ENCODE results near the gene ADAMTS18.
A peak's percentile ranks its signal among the peaks of the same experiment; 100 is the strongest.

Gene ADAMTS18

DNA sequence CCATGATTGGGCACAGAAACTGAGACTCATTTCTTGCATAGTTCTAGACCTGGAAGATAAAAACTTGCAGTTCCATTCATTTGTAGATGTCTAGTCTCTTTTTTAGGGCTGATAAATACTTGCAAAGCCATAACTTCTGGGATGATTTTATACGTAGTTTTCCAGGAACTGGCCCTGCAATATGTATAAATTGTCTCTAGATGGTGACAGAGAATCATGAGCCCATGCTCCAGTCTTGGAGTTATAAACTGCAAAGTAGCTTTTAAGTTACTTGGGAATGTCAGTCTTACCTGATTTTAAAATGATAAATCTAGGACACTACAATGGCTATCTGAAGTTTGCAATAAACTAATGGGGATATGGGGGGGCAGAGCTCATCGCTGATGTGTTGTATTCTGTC lies 3.0 kb upstream of the ADAMTS18 start:
- no peak for DNase-seq (ENCODE audit: low spot score)

DNA sequence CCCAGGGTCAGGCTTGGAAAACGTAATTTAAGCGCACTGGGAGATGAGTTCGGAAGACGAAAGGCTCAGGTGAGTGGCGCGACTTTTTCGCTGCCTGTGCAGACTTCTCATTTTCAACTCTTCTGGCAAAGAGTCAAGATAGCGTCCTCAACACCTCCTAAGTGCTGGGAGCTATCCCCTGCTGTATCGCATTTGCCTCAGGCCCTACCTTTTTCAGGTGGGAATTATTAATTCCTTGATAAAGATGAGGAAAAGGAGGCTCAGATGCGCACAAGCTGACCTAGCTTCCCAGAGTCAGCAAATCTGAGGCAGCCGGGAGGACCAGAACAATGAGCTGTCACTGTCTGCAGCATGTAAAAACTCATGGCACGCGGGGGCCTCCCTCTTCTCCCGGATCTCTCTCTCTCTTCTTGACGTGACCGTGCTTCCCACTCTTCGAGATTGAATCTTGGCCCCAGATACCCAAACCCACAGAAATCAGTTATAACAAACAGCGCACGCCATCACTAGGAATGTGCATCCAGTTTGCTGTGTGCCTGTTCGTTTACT lies 512 bp upstream of the ADAMTS18 start:
- DNase-seq (ENCODE audit: low spot score): no peak

DNA sequence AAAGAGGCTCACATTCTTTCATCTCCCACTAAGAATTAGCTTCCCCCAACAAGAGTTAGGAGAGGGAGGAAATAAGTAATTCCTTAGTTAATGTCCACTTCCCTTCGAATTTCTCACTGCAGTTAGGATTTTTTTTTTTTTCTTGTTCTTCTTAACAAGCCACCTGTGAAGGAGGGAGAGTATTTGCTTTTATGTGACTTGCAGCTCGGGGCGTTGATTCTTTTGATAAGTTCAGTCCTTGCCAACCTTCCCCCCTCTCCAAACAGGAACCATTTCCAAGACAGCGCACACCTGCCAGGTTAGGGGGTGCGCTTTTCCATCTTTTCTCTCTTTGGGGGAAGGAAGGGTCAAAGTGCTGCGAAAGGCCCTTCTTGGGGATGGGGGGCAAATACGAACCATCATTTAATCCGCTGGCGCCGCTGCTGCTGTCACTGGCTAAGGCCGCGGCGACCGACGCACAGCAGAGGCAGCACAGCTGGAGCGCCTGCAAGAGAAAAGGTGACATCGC lies 758 bp downstream of the ADAMTS18 start:
- no peak for DNase-seq (ENCODE audit: low spot score)

DNA sequence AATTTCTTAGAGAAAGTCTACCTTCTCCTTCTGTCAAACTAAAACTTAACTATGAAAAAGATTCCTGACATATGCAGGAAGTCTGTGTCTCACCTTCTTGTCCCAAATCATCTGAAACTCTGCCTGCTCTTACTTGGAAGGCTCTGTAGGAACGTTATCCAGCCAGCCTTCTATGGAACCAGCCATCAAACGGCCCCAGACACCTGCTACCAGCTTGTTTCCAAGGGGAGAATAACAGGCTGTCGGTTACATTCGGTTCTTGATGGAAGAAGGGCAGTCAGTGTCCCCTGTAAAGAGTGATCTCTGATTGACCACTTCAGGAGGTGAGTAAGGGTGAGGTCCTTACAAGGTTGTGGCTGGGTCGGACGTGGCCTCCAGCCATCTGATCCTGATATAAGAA lies 1.7 kb downstream of the ADAMTS18 start:
- no peak for DNase-seq (ENCODE audit: low spot score)

GRCh38 chr16:77432264-77432663 lies 2.6 kb downstream of the ADAMTS18 start:
- no peak for DNase-seq (ENCODE audit: low spot score)

DNA sequence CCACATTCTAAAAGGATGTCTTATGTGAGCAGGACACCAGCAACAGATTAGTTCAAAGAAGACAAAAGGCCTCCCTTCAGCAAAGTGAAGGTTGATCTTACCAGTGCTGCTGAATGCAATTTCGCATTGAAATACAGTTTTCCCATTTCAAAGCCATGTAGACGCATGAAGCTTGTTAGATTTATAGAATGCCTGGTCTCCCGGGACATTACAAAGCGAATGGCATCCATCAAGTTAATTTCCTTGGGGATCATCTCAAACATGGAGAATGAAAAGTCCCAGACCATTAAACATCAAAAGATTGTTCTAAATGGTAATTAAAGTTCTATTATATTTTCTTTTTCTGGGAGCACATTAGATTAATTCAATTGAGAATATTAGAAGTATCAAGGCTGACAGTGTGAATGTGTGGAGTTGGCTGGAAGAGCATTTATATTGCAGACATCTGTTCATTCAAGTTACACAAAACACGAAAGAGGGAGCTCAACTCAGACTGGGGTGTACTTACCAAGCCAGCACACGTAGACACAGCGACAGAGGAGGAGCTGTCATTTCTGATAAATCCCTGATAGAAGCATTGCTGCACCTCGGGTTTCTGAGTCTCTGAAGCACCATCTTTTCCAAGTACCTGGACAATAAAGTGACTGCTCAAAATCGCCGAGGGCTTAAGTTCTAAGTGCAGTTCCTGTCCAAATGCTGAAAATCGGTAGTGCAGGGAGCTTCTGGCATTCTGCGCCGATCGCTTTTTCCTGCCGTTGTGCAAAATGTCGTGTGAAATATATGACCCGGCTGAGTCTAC lies 3.8 kb downstream of the ADAMTS18 start:
- no peak for DNase-seq (ENCODE audit: low spot score)

GRCh38 chr16:77430360-77430759 lies 4.5 kb downstream of the ADAMTS18 start:
- DNase-seq (ENCODE audit: low spot score): peak; percentile 17

GRCh38 chr16:77424871-77425604 lies 9.8 kb downstream of the ADAMTS18 start:
- no peak for DNase-seq (ENCODE audit: low spot score)

GRCh38 chr16:77422196-77422784 lies 12.5 kb downstream of the ADAMTS18 start:
- DNase-seq (ENCODE audit: low spot score): no peak

GRCh38 chr16:77416939-77417480 lies 17.8 kb downstream of the ADAMTS18 start:
- DNase-seq (ENCODE audit: low spot score): no peak

DNA sequence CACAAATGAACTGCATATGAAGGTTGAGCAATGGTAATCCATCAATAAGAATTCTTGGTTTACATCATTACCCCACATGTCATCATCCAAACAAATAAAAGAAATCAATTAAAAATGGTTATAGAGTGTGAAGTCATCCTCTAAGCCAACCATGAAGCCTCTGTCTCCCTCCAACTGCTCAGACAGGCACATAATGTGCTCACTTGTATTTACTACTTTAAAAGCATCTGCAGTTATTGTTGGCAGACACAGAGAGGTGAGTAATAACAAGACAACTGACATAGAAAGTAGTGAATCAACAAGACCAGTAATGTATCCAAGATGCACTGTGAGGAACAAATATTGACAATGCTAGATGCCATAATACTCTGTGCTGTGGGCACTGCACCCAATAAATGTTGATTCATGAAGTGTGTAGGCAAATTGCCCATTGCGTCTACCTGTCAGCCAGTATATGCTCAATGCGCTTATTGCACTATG lies 20.0 kb downstream of the ADAMTS18 start:
- no peak for DNase-seq (ENCODE audit: low spot score)

DNA sequence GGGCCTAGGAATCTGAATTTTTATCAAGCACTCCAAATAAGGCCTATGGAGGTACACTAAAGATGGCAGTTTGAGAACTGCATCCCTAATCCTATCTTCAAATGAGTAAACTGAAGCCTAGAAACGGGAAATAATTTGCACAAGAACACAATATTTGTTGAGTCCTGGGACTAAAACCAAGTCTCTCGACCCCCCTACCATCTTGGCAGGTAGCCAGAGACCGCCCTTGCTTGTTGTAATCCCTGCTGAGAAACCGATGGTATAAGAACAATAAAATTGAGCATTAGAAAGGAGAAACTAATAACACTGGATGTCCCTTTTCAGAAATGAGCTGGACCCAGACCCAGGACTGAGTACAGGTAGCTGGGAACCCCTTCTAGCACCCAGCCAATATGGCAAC lies 24.4 kb downstream of the ADAMTS18 start:
- no peak for DNase-seq (ENCODE audit: low spot score)

- no peak for DNase-seq (ENCODE audit: low spot score)
Measured at GRCh38 chr16:77409311-77409710, 25.5 kb downstream of the ADAMTS18 start.

DNA sequence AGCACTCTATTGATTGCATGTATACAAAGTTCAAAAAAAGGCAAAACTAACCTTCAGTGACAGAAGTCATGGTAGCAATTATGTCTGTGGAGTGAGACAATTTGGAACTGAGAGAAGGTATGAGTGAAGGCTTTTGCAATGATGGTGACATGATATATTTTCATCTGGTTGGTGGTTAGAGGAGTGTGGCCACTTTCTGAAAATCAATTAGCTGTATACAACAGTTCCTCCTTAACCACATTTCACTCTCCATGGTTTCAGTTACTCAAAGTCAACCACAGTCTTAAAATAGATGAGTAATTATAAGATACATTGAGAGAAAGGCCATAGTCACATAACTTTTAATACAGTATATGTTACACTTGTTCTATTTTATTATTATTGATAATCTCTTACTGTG lies 26.2 kb downstream of the ADAMTS18 start:
- DNase-seq (ENCODE audit: low spot score): no peak

GRCh38 chr16:77406680-77407079 lies 28.2 kb downstream of the ADAMTS18 start:
- DNase-seq (ENCODE audit: low spot score): no peak

DNA sequence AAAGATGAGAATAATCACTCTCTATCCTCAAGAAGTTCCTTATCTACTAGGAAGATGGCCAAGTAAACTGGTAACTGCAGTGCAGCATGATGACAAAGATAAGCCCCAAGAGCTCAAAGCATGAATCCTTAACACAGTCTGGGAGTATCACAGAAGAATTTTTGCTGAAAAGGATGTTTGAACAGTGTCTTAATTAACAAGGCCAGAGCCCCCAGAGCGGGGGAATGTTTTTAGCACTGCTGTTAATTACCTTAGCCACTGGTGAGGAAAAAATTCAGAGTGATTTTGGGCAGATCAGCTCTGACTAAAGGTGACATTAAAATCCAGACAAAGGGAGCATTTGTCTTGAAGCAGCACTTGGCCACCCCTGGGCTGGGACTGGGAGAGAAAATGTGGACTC lies 30.1 kb downstream of the ADAMTS18 start:
- no peak for DNase-seq (ENCODE audit: low spot score)

DNA sequence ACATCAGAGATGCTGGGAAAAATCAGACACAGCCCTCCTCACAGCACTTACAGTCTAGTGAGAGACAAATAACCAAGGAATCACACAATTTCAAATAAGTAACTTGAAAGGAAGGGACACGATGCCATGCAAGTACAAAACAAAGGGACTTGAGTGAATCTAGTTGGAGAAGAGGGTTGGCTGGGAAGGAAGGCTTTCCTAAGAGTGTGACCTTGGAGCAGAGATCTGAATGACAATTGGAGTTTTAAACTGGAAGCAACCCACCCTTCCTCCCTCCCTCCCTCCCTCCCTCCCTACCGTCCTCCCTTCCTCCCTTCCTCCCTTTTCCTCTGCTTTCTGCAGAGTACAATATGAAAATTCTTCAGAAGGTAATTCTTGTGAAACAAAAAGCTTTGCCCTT lies 31.1 kb downstream of the ADAMTS18 start:
- no peak for DNase-seq (ENCODE audit: low spot score)

DNA sequence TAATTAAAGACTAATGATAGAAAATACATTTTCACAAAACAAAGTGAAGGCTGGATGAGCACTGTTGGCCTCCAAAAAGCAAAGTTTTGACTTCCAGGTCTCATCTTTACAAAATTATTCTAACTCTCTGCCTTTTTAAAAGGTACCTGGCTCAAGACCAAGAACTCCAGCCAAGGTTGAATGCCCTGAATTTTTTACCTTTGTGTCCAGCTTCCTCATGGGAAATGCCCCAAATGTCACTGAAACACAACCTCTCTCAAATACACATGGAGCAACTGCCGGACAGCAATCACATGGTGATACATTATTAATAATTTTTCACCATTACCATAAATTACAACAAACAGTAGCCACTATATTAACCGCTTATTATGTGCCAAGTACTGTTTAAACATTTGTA lies 32.2 kb downstream of the ADAMTS18 start:
- DNase-seq (ENCODE audit: low spot score): no peak

- no peak for DNase-seq (ENCODE audit: low spot score)
Measured at GRCh38 chr16:77402118-77402517, 32.7 kb downstream of the ADAMTS18 start.

DNA sequence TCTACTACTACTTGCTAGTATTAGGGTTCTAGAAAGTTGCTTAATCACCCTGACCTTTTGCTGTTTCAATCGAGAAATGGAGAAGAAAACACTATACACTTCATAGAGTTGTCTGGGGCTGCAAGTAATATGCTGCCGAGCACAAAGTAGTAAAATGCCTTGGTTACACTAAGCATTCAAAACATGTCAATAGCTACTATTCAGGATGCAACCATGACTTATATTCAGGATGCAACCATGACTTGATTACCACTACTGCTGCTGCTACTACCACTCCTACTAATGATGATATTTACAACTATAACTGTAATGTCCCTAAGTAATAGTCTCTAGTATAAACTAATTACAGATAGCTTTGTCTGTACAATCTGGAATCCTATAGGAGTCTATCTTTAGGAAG lies 35.3 kb downstream of the ADAMTS18 start:
- no peak for DNase-seq (ENCODE audit: low spot score)

DNA sequence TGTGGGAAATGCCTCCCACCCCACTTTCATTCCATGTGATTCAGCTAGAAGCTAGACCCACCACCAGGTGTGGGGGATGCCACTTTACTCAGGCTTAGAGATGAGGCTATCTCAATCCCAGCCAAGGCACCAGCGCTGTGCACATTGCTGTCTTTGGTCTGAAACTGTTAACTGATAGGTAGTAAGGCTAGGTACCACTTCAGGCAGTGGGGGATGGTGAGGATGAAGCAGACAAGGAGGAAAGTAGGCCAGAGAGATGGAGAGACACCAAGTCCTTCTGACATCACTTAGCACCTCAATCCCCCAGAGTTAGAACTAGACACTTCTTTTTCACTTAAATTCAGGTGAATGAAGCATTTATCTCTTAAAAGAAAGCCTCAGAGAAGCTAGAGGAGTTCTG lies 35.8 kb downstream of the ADAMTS18 start:
- no peak for DNase-seq (ENCODE audit: low spot score)

DNA sequence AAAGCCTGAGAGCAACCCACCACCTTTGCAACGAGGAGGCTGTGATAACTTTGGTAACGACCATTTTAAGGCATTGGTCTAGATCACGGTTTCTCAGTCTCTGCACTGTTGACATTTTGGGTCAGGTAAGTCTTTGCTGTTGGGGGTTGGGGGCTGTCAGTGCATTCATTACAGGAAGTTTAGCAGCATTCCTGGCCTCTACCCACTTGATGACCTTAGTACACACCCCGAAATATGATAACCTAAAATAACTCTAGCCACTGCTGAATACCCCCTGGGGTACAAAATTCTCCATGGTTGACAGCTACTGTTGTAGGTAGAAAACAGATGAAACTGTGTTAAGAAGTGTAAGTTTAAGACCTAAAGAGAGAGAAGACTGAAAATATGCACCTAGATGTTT lies 36.3 kb downstream of the ADAMTS18 start:
- DNase-seq (ENCODE audit: low spot score): no peak
